DMS53 treated with DMSO at 0.1 percent for 48 hours (cell line): ENCODE results near the gene BCL2L14.

Experiments
- DNase-seq: peaks from one replicate; lab custom pipeline; 2025; ENCODE audit not compliant: unreplicated experiment; lab: John Stamatoyannopoulos, UW

BCL2L14 gene

GRCh38 chr12:12054993-12055392 is 15.7 kb upstream of the BCL2L14 start:
- no peak for DNase-seq

- DNase-seq, result peak; percentile 20
Observed at GRCh38 chr12:12056951-12057350, 13.8 kb upstream of the BCL2L14 start.

GRCh38 chr12:12064596-12064995 is 6.1 kb upstream of the BCL2L14 start:
- no peak for DNase-seq

- no peak for DNase-seq
Observed at GRCh38 chr12:12068751-12069150, 2.0 kb upstream of the BCL2L14 start.

GRCh38 chr12:12069821-12070548 is 754 bp upstream of the BCL2L14 start:
- DNase-seq, result no peak

- peak; percentile 62 for DNase-seq
Observed at GRCh38 chr12:12072064-12072760, 1.5 kb downstream of the BCL2L14 start.

- DNase-seq, result no peak
Observed at GRCh38 chr12:12079291-12079690, 8.6 kb downstream of the BCL2L14 start.

GRCh38 chr12:12081836-12082497 is 11.2 kb downstream of the BCL2L14 start:
- DNase-seq, result peak; percentile 96

GRCh38 chr12:12083688-12084087 is 12.9 kb downstream of the BCL2L14 start:
- DNase-seq, result no peak

- DNase-seq, result no peak
Observed at GRCh38 chr12:12086362-12086761, 15.6 kb downstream of the BCL2L14 start.

- DNase-seq, result no peak
Observed at GRCh38 chr12:12086973-12087692, 16.4 kb downstream of the BCL2L14 start.

GRCh38 chr12:12087693-12088034 is 16.9 kb downstream of the BCL2L14 start:
- DNase-seq, result no peak

GRCh38 chr12:12088147-12088546 is 17.4 kb downstream of the BCL2L14 start:
- DNase-seq, result no peak

GRCh38 chr12:12088761-12089160 is 18.0 kb downstream of the BCL2L14 start:
- no peak for DNase-seq

- no peak for DNase-seq
Observed at GRCh38 chr12:12091071-12091470, 20.3 kb downstream of the BCL2L14 start.

GRCh38 chr12:12091977-12092663 is 21.4 kb downstream of the BCL2L14 start:
- DNase-seq, result no peak

- no peak for DNase-seq
Observed at GRCh38 chr12:12094481-12094880, 23.7 kb downstream of the BCL2L14 start.

GRCh38 chr12:12095021-12095420 is 24.3 kb downstream of the BCL2L14 start:
- no peak for DNase-seq

GRCh38 chr12:12097891-12098690 is 27.4 kb downstream of the BCL2L14 start:
- no peak for DNase-seq

GRCh38 chr12:12098691-12099015 is 27.9 kb downstream of the BCL2L14 start:
- no peak for DNase-seq
